Uterus (tissue), 4 donors: ENCODE data around the gene ZNF695. TPM values are rescaled to one million over a fixed set of nuclear protein-coding genes. Genes with fewer than 3 reads are reported as not detected.
A peak's percentile ranks its signal among the peaks of the same experiment; 100 is the strongest.

Source experiments
- DNase-seq, 2 donors: peaks; one replicate each; pipeline ENCODE4 v3.0.0-alpha.2; 2019 to 2020
- H3K27ac ChIP-seq, 2 donors: fragments of 200-600 bp; sonication (generic); 1 replicate in 1 of 2; 2 replicates in 1 of 2; pipeline ENCODE4 v1.5.1; 2016 to 2018
- H3K27me3 ChIP-seq, 2 donors: fragments of 200-600 bp; sonication (generic); one replicate each; pipeline ENCODE4 v1.5.1; 2018 to 2019; ENCODE audit warnings: control low read depth in 1 of 2
- H3K36me3 ChIP-seq, 2 donors: fragments of 200-600 bp; sonication (generic); one replicate each; pipeline ENCODE4 v1.5.1; 2019; ENCODE audit warnings: control low read depth in 1 of 2
- H3K4me1 ChIP-seq, 2 donors: fragments of 200-600 bp; sonication (generic); one replicate each; pipeline ENCODE4 v1.5.1; 2018 to 2019; ENCODE audit warnings: control low read depth in 1 of 2
- H3K4me3 ChIP-seq, 2 donors: fragments of 200-600 bp; sonication (generic); 1 replicate in 1 of 2; 2 replicates in 1 of 2; pipeline ENCODE4 v1.5.1; 2018 to 2019; ENCODE audit warnings: mild to moderate bottlenecking in 1 of 2
- H3K9me3 ChIP-seq, 2 donors: fragments of 200-600 bp; sonication (generic); one replicate each; pipeline ENCODE4 v1.5.1; 2019; ENCODE audit warnings: control low read depth in 1 of 2
- CTCF ChIP-seq, 4 experiments: fragments of 200-600 bp in 2 of 4; fragments of 450-650 bp in 2 of 4; sonication (generic) in 2 of 4; IDR thresholded peaks; one replicate each; pipeline ENCODE4 v1.5.1; 2016 to 2019; ENCODE audit warnings: antibody characterized with exemption in 4 of 4, mild to moderate bottlenecking in 2 of 4, moderate library complexity in 1 of 4
- POLR2A ChIP-seq, 2 donors: fragments of 450-650 bp; IDR thresholded peaks; one replicate each; pipeline ENCODE4 v1.6.1; 2016; ENCODE audit warnings: antibody characterized with exemption in 2 of 2, mild to moderate bottlenecking in 1 of 2, moderate library complexity in 1 of 2
- intact Hi-C: fragments of 100-400 bp; cut with DNase I; formaldehyde crosslinking; loops from one replicate; pipeline ENCODE4 v1.15.1; 2023; ENCODE audit warnings: low total_unique reads
- total RNA-seq, 4 donors: library from RNA; depleted of rRNA in 3 of 4; stranded (reverse); fragments of >200 nt in 3 of 4; gene quantifications; one replicate each; pipeline versions ENCODE4 v1.1.0 to v1.2.4, GENCODE V29; 2014 to 2023
- donor health status: DM: yes; HTN: yes; CAD: no.

ZNF695 gene
- total RNA-seq, 4 donors from 2014 or later: 3.5 TPM; not detected in 3

GRCh38 chr1:246971969-246972368, 35.9 kb downstream of the ZNF695 start:
- no peaks in the 10 kb centered on the region for H3K36me3 ChIP-seq
- no peaks in the 10 kb centered on the region for H3K4me1 ChIP-seq
- no peaks in the 10 kb centered on the region for H3K27me3 ChIP-seq
- H3K27ac ChIP-seq: no peak overlapping the region
- TF ChIP-seq CTCF (IDR thresholded peaks at IDR 0.05) (no peak), POLR2A (IDR thresholded peaks at IDR 0.05) (no peak)
- intact Hi-C loops: no loop called here
- no peak for DNase-seq
- H3K4me3 ChIP-seq: no peak overlapping the region
- H3K9me3 ChIP-seq: no peaks in the 10 kb centered on the region

GRCh38 chr1:246971090-246971721, 36.7 kb downstream of the ZNF695 start:
- no peak for TF ChIP-seq POLR2A (IDR thresholded peaks at IDR 0.05)
- peak; percentile 52 to 73 (median 63) for TF ChIP-seq CTCF (IDR thresholded peaks at IDR 0.05)
- H3K27ac ChIP-seq: no peak overlapping the region
- no peaks in the 10 kb centered on the region for H3K36me3 ChIP-seq
- no peak overlapping the region for H3K4me3 ChIP-seq
- no peaks in the 10 kb centered on the region for H3K4me1 ChIP-seq
- H3K27me3 ChIP-seq: no peaks in the 10 kb centered on the region
- no peaks in the 10 kb centered on the region for H3K9me3 ChIP-seq
- peak; percentile 36 to 61 for DNase-seq
- intact Hi-C loops: no loop called here

GRCh38 chr1:246969621-246970020, 38.2 kb downstream of the ZNF695 start:
- Histone ChIP-seq H3K27me3 (no peaks in the 10 kb centered on the region), H3K27ac (no peak overlapping the region), H3K4me1 (no peaks in the 10 kb centered on the region), H3K4me3 (no peak overlapping the region), H3K9me3 (no peaks in the 10 kb centered on the region), H3K36me3 (no peaks in the 10 kb centered on the region)
- TF ChIP-seq POLR2A (IDR thresholded peaks at IDR 0.05): no peak
- TF ChIP-seq CTCF (IDR thresholded peaks at IDR 0.05): no peak
- DNase-seq: no peak
- intact Hi-C loops: no loop called here

GRCh38 chr1:246966502-246966901, 41.4 kb downstream of the ZNF695 start:
- Histone ChIP-seq H3K4me1 (no peaks in the 10 kb centered on the region), H3K27me3 (no peaks in the 10 kb centered on the region), H3K36me3 (no peaks in the 10 kb centered on the region), H3K27ac (no peak overlapping the region), H3K9me3 (no peaks in the 10 kb centered on the region), H3K4me3 (no peak overlapping the region)
- no peak for DNase-seq
- intact Hi-C loops: no loop called here
- TF ChIP-seq CTCF (IDR thresholded peaks at IDR 0.05): no peak

GRCh38 chr1:246959944-246960693, 47.7 kb downstream of the ZNF695 start:
- intact Hi-C loops: no loop called here
- H3K27me3 ChIP-seq: no peaks in the 10 kb centered on the region
- DNase-seq: no peak
- no peak for TF ChIP-seq POLR2A (IDR thresholded peaks at IDR 0.05)
- no peak for TF ChIP-seq CTCF (IDR thresholded peaks at IDR 0.05)
- no peak overlapping the region for H3K27ac ChIP-seq
- H3K4me3 ChIP-seq: no peak overlapping the region
- no peaks in the 10 kb centered on the region for H3K9me3 ChIP-seq
- no peaks in the 10 kb centered on the region for H3K36me3 ChIP-seq
- no peaks in the 10 kb centered on the region for H3K4me1 ChIP-seq
